VCaP (cell line): ENCODE data around the gene ABHD16A.
"Not testable (repeated sequence)": the region's sequence is repeated elsewhere in the genome, so short reads cannot be mapped to it uniquely, and the experiment has no call there.

Experiments used
- H3K27ac ChIP-seq: fragments of 450-650 bp; 2 replicates; pipeline ENCODE4 v1.5.1; 2017
- CTCF ChIP-seq: fragments of 450-650 bp; conservative IDR thresholded peaks from 2 replicates; pipeline ENCODE4 v1.5.1; 2017; ENCODE audit warnings: mild to moderate bottlenecking, moderate library complexity

The ABHD16A gene

GRCh38 chr6:31715022-31715958, 12.2 kb upstream of the ABHD16A start, which contains the start of gene LY6G6D:
Gene LY6G6D, plus strand, starts transcription at chr6:31715348. Its CDS starts 8 bp downstream, at chr6:31715356.
- TF ChIP-seq CTCF, result no peak

GRCh38 chr6:31713991-31714684, 11.0 kb upstream of the ABHD16A start:
- no peak for TF ChIP-seq CTCF
- no peak overlapping the region for H3K27ac ChIP-seq

More at GRCh38 chr6:31715022-31715958, 12.2 kb upstream of the ABHD16A start, which contains the start of gene LY6G6D:
- H3K27ac ChIP-seq, result no peak within 1 kb of the TSS

GRCh38 chr6:31713465-31713864, 10.3 kb upstream of the ABHD16A start:
- no peak overlapping the region for H3K27ac ChIP-seq
- TF ChIP-seq CTCF, result no peak

GRCh38 chr6:31712296-31712695, 9.2 kb upstream of the ABHD16A start:
- no peak overlapping the region for H3K27ac ChIP-seq
- peak; percentile 76 for TF ChIP-seq CTCF

GRCh38 chr6:31711233-31711632, 8.1 kb upstream of the ABHD16A start:
- no peak overlapping the region for H3K27ac ChIP-seq
- no peak for TF ChIP-seq CTCF

GRCh38 chr6:31710523-31711219, 7.5 kb upstream of the ABHD16A start:
- TF ChIP-seq CTCF, result no peak
- H3K27ac ChIP-seq, result no peak overlapping the region

GRCh38 chr6:31709157-31709556, 6.0 kb upstream of the ABHD16A start:
- not testable (repeated sequence) for H3K27ac ChIP-seq
